Stimulated activated CD8-positive, alpha-beta memory T cell treated with anti-CD3 and anti-CD28 coated beads, Interleukin-15, amount 100 ng/mL, for 4 hours (primary cell): ENCODE data around the gene CPPED1.
"Not testable (repeated sequence)": the region's sequence is repeated elsewhere in the genome, so short reads cannot be mapped to it uniquely, and the experiment has no call there.

Experiments
- DNase-seq, 2 donors: peaks; one replicate each; pipeline ENCODE4 v3.0.0-alpha.2; 2020; ENCODE audit warnings: low read depth in 2 of 2

CPPED1 gene

DNA sequence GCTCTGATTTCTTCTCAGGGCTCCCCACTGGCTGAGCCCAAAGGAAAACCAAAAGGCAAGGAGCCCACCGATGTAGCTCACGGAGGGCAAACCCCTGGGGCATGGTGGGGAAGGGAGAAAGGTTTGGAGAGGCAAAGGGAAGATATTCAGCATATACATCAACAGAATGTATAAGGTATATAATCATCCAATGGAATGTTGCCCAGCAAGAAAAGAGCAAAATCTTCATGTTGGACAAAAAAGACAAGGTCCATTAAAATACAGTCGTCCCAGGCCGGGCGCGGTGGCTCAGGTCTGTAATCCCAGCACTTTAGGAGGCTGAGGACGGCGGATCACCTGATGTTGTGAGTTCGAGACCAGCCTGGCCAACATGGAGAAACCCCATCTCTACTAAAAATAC lies 1.6 kb downstream of the CPPED1 start:
- DNase-seq = no peak

DNA sequence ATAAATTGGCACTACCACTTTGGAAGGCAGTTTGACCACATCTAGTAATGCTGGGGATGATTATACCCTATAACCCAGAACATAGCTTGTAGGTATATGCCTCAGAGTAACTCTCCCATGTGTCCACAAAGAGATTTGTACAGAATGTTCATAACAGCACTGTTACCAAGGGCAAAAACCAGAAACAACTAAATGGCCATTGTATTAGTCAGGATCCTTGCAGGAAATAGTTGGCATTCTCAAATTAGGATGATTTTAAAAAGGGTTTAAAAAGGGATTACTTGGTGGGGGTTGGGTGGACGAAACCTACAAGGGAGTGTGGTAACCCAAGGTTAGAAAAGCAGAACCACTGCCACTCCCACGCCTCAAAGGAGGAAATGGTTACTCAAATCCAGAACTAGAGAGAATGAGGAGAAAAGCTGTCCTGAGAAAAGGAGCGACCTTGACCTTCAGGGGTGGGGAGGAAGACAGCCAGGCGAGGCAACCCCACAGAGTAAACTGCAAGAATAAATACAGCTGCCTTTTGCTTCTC lies 2.1 kb downstream of the CPPED1 start:
- DNase-seq = no peak

GRCh38 chr16:12800817-12801216 lies 2.9 kb downstream of the CPPED1 start:
- DNase-seq = no peak

- not testable (repeated sequence) for DNase-seq
Observed at GRCh38 chr16:12799996-12800395, 3.7 kb downstream of the CPPED1 start.

DNA sequence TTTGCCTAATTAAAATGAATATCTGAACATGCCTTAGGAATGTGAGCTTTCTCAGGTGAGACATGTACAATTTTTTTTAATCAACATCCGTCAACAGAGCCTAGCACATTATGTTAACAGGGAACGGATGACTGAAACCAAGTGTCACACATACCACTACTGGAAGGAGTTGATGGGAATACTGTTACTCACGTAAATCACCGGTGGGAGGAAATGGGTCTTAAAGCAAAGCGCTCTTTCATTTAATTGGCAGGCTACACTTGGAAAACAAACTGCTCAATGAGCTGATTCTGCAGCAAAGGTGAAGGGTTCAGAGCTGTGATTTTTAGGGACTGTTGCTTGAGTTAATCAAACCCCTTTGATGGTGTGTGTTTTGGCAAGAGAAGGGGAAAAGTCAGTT lies 4.8 kb downstream of the CPPED1 start:
- DNase-seq = no peak

DNA sequence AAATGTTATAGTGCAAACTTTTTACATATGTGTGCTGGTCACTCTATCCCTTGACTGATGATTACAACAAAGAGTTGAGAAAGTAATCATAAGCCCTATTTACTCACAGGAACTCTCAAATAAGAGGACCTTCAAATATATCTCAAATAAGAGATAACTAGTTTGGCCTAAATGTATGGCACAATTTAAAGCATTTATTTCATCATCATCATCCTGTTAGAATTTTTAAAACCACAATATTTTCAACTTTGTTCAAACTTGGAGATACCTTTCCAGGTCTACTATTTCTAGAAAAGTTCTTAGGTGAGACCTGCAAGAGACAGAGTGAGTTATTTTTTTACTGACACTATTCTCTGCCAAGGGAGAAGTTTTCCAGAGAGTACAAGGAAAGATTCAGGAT lies 5.5 kb downstream of the CPPED1 start:
- DNase-seq = no peak

- no peak for DNase-seq
Observed at GRCh38 chr16:12796498-12796897, 7.2 kb downstream of the CPPED1 start.

GRCh38 chr16:12794486-12795387 lies 8.9 kb downstream of the CPPED1 start:
- no peak for DNase-seq

- no peak for DNase-seq
Observed at GRCh38 chr16:12793865-12794240, 9.8 kb downstream of the CPPED1 start.

GRCh38 chr16:12793120-12793864 lies 10.4 kb downstream of the CPPED1 start:
- no peak for DNase-seq

GRCh38 chr16:12792528-12792927 lies 11.2 kb downstream of the CPPED1 start:
- DNase-seq = not testable (repeated sequence)

- no peak for DNase-seq
Observed at GRCh38 chr16:12791340-12791739, 12.3 kb downstream of the CPPED1 start.

DNA sequence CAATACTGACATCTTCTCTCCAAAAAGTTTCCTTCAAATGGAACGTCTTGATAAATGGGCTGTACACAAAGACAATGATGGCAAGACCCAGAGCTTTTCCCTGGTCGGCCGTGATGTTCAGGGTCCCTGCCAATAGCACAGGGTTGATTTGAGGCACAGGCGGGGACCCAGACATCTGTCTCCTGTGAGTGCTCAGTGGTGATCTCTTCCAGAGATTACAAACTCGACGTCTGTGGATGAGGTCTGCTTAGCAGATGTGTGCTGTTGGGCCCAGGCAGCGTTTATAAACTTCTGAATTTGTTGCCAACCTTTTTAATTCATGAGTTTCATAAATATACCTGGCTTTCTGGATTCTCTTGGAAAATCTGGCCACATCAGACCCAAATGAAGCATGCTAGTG lies 14.9 kb downstream of the CPPED1 start:
- no peak for DNase-seq

- DNase-seq = no peak
Observed at GRCh38 chr16:12786081-12786480, 17.6 kb downstream of the CPPED1 start.

GRCh38 chr16:12784076-12784475 lies 19.6 kb downstream of the CPPED1 start:
- no peak for DNase-seq

- DNase-seq = no peak
Observed at GRCh38 chr16:12781777-12782176, 21.9 kb downstream of the CPPED1 start.

GRCh38 chr16:12780467-12780866 lies 23.2 kb downstream of the CPPED1 start:
- no peak for DNase-seq

DNA sequence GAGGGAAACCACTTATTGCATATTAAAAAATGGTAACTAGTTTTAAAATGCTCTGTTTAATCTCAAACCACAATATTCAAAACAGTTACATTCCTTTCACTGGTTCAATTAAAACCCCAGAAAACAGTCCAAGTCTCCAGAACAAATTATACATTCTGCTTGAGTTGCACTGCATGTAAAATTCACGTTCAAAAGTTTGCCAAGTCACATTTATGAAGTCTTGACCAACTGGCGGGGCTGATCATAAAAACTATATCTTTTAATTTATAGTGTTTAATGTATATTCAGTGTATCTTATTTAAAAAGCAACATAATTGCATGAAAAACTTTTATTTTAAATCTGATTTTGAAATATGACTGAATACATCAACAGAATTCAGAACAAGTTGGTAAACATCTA lies 25.0 kb downstream of the CPPED1 start:
- DNase-seq = no peak

- no peak for DNase-seq
Observed at GRCh38 chr16:12775656-12776236, 27.9 kb downstream of the CPPED1 start.

DNA sequence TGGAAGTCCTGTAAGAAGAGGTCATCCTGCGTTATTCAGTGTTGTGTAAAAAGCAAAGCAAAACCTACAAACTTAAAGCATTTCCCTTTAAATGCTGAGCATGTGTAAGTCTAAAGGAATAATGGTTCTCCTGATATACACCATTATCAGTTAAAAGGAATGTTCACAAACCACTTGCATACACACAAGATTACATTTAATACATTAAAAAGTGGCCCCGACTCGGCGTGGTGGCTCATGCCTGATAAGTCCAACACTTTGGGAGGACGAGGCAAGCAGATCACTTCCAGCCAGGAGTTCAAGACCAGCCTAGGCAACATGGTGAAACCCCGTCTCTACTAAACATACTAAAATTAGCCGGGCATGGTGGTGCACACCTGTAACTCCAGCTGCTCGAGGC lies 30.5 kb downstream of the CPPED1 start:
- DNase-seq = no peak

GRCh38 chr16:12771341-12771798 lies 32.3 kb downstream of the CPPED1 start:
- DNase-seq = no peak

- DNase-seq = no peak
Observed at GRCh38 chr16:12769525-12769924, 34.2 kb downstream of the CPPED1 start.
